ENCODE data around the gene MTMR12. TPM values are rescaled to one million over a fixed set of nuclear protein-coding genes. Genes with fewer than 3 reads are reported as not detected.

MTMR12 gene
- total RNA-seq, 5 donors from 2014 or later (not counting 1 experiment from before 2014, with no cell fraction given): 19.3 to 22.2 (median 20.0) TPM

DNA sequence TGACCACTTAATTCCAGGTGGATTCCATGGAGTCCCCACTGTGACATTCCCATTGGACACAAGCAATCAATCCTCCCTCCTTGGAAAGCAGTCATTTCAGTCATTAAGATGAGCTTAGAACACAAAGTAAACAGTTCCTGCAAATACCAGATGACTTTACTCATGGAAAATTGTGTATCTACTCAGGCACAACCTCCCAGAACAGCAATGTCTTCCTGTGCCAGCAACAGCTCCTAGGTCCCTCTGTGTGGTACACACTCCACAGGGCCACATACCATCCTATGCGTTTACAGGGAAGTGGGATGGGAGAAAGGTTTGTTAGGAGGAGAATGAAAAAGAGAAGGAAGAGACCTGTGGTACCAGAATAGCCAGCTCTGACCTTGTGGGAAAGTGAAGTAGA, 53.7 kb downstream of the MTMR12 start:
- Mint-ChIP-seq H3K4me1 (peaks cover 0 to 5% (median 0%) of the 10 kb centered on the region in 3 donors), H3K36me3 (peaks cover 66% of the 10 kb centered on the region), H3K9me3 (no peaks in the 10 kb centered on the region), H3K4me3 (no peak overlapping the region), H3K27ac (peak overlapping the region in 1 of 2 donors; percentile 28), H3K27me3 (no peaks in the 10 kb centered on the region)
- WGBS (ENCODE audit: insufficient coverage): no CpG with 5 or more reads among the region's 1 CpG
- Histone ChIP-seq H3K36me3 (ENCODE audit: control insufficient read depth in 2 of 2, extremely low read depth in 1 of 2, insufficient read depth in 1 of 2, low read length in 1 of 2) (peaks cover 25 to 77% of the 10 kb centered on the region in 2 donors), H3K27ac (ENCODE audit: low read length) (no peak overlapping the region), H3K27me3 (replicated peaks in 1 of 2; ENCODE audit: control insufficient read depth in 2 of 2, extremely low read depth in 1 of 2, insufficient read depth in 2 of 2, low read length in 1 of 2) (no peaks in the 10 kb centered on the region), H3K9me3 (no peaks in the 10 kb centered on the region), H3K4me3 (ENCODE audit: control insufficient read depth in 1 of 2, extremely low read depth in 1 of 2, low read length in 1 of 2) (no peak overlapping the region), H3K4me1 (ENCODE audit: control insufficient read depth in 1 of 2, extremely low read depth in 1 of 2, insufficient read depth in 2 of 2, low read length in 2 of 2) (peaks cover 0 to 3% of the 10 kb centered on the region in 2 experiments)
- DNase-seq (no peak), ATAC-seq (replicated peaks in 1 of 4) (no peak)
- CTCF ChIA-PET: no interaction called here
- POLR2A ChIA-PET: no interaction called here

- peaks cover 0 to 3% of the 10 kb centered on the region in 2 experiments for H3K4me1 ChIP-seq (ENCODE audit: control insufficient read depth in 1 of 2, extremely low read depth in 1 of 2, insufficient read depth in 2 of 2, low read length in 2 of 2)
- DNase-seq (no peak), ATAC-seq (replicated peaks in 1 of 4) (no peak)
- ChIA-PET POLR2A (no interaction called here), CTCF (no interaction called here)
- H3K9me3 ChIP-seq: no peaks in the 10 kb centered on the region
- H3K9me3 Mint-ChIP-seq: no peaks in the 10 kb centered on the region
- H3K4me3 ChIP-seq (ENCODE audit: control insufficient read depth in 1 of 2, extremely low read depth in 1 of 2, low read length in 1 of 2): no peak overlapping the region
- H3K27ac Mint-ChIP-seq: no peak overlapping the region
- peaks cover 72% of the 10 kb centered on the region for H3K36me3 Mint-ChIP-seq
- no peak overlapping the region for H3K27ac ChIP-seq (ENCODE audit: low read length)
- H3K36me3 ChIP-seq (ENCODE audit: control insufficient read depth in 2 of 2, extremely low read depth in 1 of 2, insufficient read depth in 1 of 2, low read length in 1 of 2): peaks cover 27 to 80% of the 10 kb centered on the region in 2 donors
- no peaks in the 10 kb centered on the region for H3K27me3 Mint-ChIP-seq
- H3K4me1 Mint-ChIP-seq: peaks cover 0 to 5% (median 0%) of the 10 kb centered on the region in 3 donors
- H3K27me3 ChIP-seq (replicated peaks in 1 of 2; ENCODE audit: control insufficient read depth in 2 of 2, extremely low read depth in 1 of 2, insufficient read depth in 2 of 2, low read length in 1 of 2): no peaks in the 10 kb centered on the region
- no peak overlapping the region for H3K4me3 Mint-ChIP-seq
- 89% methylated on average over 3 of the region's 3 CpGs for WGBS (ENCODE audit: insufficient coverage)
These were observed 54.3 kb downstream of the MTMR12 start for GRCh38 chr5:32258424-32258823.

- H3K4me1 Mint-ChIP-seq: no peaks in the 10 kb centered on the region
- Histone ChIP-seq H3K4me3 (ENCODE audit: control insufficient read depth in 1 of 2, extremely low read depth in 1 of 2, low read length in 1 of 2) (no peak overlapping the region), H3K36me3 (ENCODE audit: control insufficient read depth in 2 of 2, extremely low read depth in 1 of 2, insufficient read depth in 1 of 2, low read length in 1 of 2) (peaks cover 24 to 78% of the 10 kb centered on the region in 2 donors), H3K4me1 (ENCODE audit: control insufficient read depth in 1 of 2, extremely low read depth in 1 of 2, insufficient read depth in 2 of 2, low read length in 2 of 2) (no peaks in the 10 kb centered on the region), H3K27me3 (replicated peaks in 1 of 2; ENCODE audit: control insufficient read depth in 2 of 2, extremely low read depth in 1 of 2, insufficient read depth in 2 of 2, low read length in 1 of 2) (no peaks in the 10 kb centered on the region), H3K9me3 (no peaks in the 10 kb centered on the region), H3K27ac (ENCODE audit: low read length) (no peak overlapping the region)
- peaks cover 75% of the 10 kb centered on the region for H3K36me3 Mint-ChIP-seq
- H3K4me3 Mint-ChIP-seq: no peak overlapping the region
- no peaks in the 10 kb centered on the region for H3K9me3 Mint-ChIP-seq
- H3K27me3 Mint-ChIP-seq: no peaks in the 10 kb centered on the region
- WGBS (ENCODE audit: insufficient coverage): 100% methylated on average over 1 of the region's 2 CpGs
- ChIA-PET POLR2A (no interaction called here), CTCF (no interaction called here)
- no peak for ATAC-seq (replicated peaks in 1 of 4)
- H3K27ac Mint-ChIP-seq: no peak overlapping the region
- no peak for DNase-seq
These were observed 57.2 kb downstream of the MTMR12 start for GRCh38 chr5:32255540-32255900.

GRCh38 chr5:32254881-32255539, 57.7 kb downstream of the MTMR12 start:
- H3K9me3 Mint-ChIP-seq: no peaks in the 10 kb centered on the region
- ATAC-seq (replicated peaks in 1 of 4) (no peak), DNase-seq (no peak)
- H3K27ac Mint-ChIP-seq: no peak overlapping the region
- no peaks in the 10 kb centered on the region for H3K27me3 ChIP-seq (replicated peaks in 1 of 2; ENCODE audit: control insufficient read depth in 2 of 2, extremely low read depth in 1 of 2, insufficient read depth in 2 of 2, low read length in 1 of 2)
- H3K4me1 ChIP-seq (ENCODE audit: control insufficient read depth in 1 of 2, extremely low read depth in 1 of 2, insufficient read depth in 2 of 2, low read length in 2 of 2): no peaks in the 10 kb centered on the region
- 98% methylated on average over 4 of the region's 5 CpGs for WGBS (ENCODE audit: insufficient coverage)
- POLR2A ChIA-PET: no interaction called here
- no peak overlapping the region for H3K4me3 ChIP-seq (ENCODE audit: control insufficient read depth in 1 of 2, extremely low read depth in 1 of 2, low read length in 1 of 2)
- H3K36me3 Mint-ChIP-seq: peaks cover 75% of the 10 kb centered on the region
- H3K4me3 Mint-ChIP-seq: no peak overlapping the region
- peaks cover 25 to 78% of the 10 kb centered on the region in 2 donors for H3K36me3 ChIP-seq (ENCODE audit: control insufficient read depth in 2 of 2, extremely low read depth in 1 of 2, insufficient read depth in 1 of 2, low read length in 1 of 2)
- H3K4me1 Mint-ChIP-seq: no peaks in the 10 kb centered on the region
- no peak overlapping the region for H3K27ac ChIP-seq (ENCODE audit: low read length)
- H3K27me3 Mint-ChIP-seq: no peaks in the 10 kb centered on the region
- H3K9me3 ChIP-seq: no peaks in the 10 kb centered on the region
- CTCF ChIA-PET: no interaction called here

- Mint-ChIP-seq H3K27me3 (no peaks in the 10 kb centered on the region), H3K4me3 (no peak overlapping the region), H3K27ac (no peak overlapping the region), H3K9me3 (no peaks in the 10 kb centered on the region), H3K36me3 (peaks cover 87% of the 10 kb centered on the region), H3K4me1 (no peaks in the 10 kb centered on the region)
- ChIA-PET POLR2A (no interaction called here), CTCF (no interaction called here)
- Histone ChIP-seq H3K9me3 (no peaks in the 10 kb centered on the region), H3K27ac (ENCODE audit: low read length) (no peak overlapping the region), H3K4me1 (ENCODE audit: control insufficient read depth in 1 of 2, extremely low read depth in 1 of 2, insufficient read depth in 2 of 2, low read length in 2 of 2) (no peaks in the 10 kb centered on the region), H3K4me3 (ENCODE audit: control insufficient read depth in 1 of 2, extremely low read depth in 1 of 2, low read length in 1 of 2) (no peak overlapping the region), H3K27me3 (replicated peaks in 1 of 2; ENCODE audit: control insufficient read depth in 2 of 2, extremely low read depth in 1 of 2, insufficient read depth in 2 of 2, low read length in 1 of 2) (no peaks in the 10 kb centered on the region), H3K36me3 (ENCODE audit: control insufficient read depth in 2 of 2, extremely low read depth in 1 of 2, insufficient read depth in 1 of 2, low read length in 1 of 2) (peaks cover 22 to 83% of the 10 kb centered on the region in 2 donors)
- WGBS (ENCODE audit: insufficient coverage): 94% methylated on average over 3 of the region's 8 CpGs
- no peak for DNase-seq
- no peak for ATAC-seq (replicated peaks in 1 of 4)
These were observed 60.8 kb downstream of the MTMR12 start for GRCh38 chr5:32251871-32252458.

- H3K4me3 ChIP-seq (ENCODE audit: control insufficient read depth in 1 of 2, extremely low read depth in 1 of 2, low read length in 1 of 2): no peak overlapping the region
- ChIA-PET POLR2A (no interaction called here), CTCF (no interaction called here)
- H3K36me3 ChIP-seq (ENCODE audit: control insufficient read depth in 2 of 2, extremely low read depth in 1 of 2, insufficient read depth in 1 of 2, low read length in 1 of 2): peaks cover 14 to 74% of the 10 kb centered on the region in 2 donors
- H3K27ac ChIP-seq (ENCODE audit: low read length): no peak overlapping the region
- H3K36me3 Mint-ChIP-seq: peaks cover 76% of the 10 kb centered on the region
- no peak for DNase-seq
- H3K4me1 Mint-ChIP-seq: no peaks in the 10 kb centered on the region
- 100% methylated on average over 1 of the region's 2 CpGs for WGBS (ENCODE audit: insufficient coverage)
- no peak for ATAC-seq (replicated peaks in 1 of 4)
- H3K4me1 ChIP-seq (ENCODE audit: control insufficient read depth in 1 of 2, extremely low read depth in 1 of 2, insufficient read depth in 2 of 2, low read length in 2 of 2): no peaks in the 10 kb centered on the region
- no peak overlapping the region for H3K27ac Mint-ChIP-seq
- no peaks in the 10 kb centered on the region for H3K27me3 ChIP-seq (replicated peaks in 1 of 2; ENCODE audit: control insufficient read depth in 2 of 2, extremely low read depth in 1 of 2, insufficient read depth in 2 of 2, low read length in 1 of 2)
- no peaks in the 10 kb centered on the region for H3K9me3 ChIP-seq
- H3K27me3 Mint-ChIP-seq: no peaks in the 10 kb centered on the region
- no peaks in the 10 kb centered on the region for H3K9me3 Mint-ChIP-seq
- H3K4me3 Mint-ChIP-seq: no peak overlapping the region
These were observed 63.1 kb downstream of the MTMR12 start for GRCh38 chr5:32249668-32250067.
